NCI-H146 (cell line): Measurements from ENCODE around the gene SLC4A9.
"Not testable (repeated sequence)": the region's sequence is repeated elsewhere in the genome, so short reads cannot be mapped to it uniquely, and the experiment has no call there.

ENCODE experiments used
- DNase-seq: peaks from one replicate; lab custom pipeline; 2025; lab: John Stamatoyannopoulos, UW

The SLC4A9 gene

DNA sequence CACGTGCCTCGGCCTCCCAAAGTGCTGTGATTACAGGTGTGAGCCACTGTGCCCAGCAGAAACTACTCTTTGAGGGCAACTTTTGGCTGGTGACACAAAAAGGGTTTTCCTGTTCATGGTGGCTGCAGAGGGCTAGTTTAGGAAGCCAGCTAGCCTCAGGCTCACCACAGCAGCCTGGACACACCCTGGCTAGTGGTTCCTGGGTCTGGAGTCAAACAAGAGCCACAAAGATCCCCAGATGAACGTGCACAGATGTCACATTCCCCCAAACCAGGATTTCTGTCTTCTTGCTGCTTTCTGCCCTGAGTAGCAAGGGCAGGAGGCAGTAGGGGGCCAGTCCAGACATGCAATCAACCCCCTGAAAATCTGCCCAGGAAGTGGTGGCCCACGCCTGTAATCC, 20.4 kb upstream of the SLC4A9 start:
- DNase-seq, result no peak

DNA sequence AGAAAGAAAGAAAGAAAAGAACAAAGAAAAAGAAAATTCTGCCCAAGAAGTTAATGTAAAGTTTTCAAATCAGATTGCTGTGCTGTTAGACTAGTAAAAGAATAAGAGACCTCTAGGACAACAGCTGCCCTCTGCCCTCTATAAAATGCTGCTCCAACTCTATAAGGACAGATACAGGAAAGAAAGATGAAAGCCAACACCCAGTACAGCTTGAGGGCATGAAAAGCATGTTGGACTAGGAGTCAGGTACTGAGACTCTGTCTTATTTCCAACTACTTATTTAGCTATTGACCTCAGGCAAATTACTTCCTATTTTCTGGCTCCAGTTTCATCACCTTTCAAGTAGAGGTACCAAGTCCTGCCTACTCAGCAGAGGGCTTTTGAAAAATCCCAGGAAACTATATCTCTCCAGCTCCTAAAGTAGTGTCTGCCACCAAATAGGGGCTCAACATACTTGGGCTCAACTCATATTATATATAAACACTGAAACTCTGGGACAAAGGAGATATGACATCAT, 19.3 kb upstream of the SLC4A9 start:
- no peak for DNase-seq

DNA sequence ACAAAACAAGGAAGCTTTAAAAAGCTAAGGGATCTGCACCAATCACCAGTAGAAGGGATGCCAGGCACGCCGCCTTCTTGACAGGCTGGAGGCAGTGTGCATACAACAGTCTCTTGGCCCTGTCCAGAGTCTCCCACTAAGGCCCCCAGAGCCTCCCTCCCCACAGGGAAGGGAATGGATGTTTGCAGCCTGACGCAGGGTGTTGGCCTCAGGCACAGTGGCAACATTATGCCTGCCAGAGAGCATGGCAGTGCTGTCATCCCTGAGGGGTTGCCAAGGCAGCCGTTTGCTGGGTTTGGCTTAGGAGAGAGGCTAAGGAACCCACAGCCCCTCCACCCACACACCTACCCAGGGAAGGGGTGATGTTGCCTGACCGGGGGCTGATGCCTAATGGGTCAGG, 18.4 kb upstream of the SLC4A9 start:
- no peak for DNase-seq

GRCh38 chr5:140342287-140342686, 17.7 kb upstream of the SLC4A9 start:
- DNase-seq, result no peak

- no peak for DNase-seq
These were observed 17.1 kb upstream of the SLC4A9 start for GRCh38 chr5:140342896-140343295.

DNA sequence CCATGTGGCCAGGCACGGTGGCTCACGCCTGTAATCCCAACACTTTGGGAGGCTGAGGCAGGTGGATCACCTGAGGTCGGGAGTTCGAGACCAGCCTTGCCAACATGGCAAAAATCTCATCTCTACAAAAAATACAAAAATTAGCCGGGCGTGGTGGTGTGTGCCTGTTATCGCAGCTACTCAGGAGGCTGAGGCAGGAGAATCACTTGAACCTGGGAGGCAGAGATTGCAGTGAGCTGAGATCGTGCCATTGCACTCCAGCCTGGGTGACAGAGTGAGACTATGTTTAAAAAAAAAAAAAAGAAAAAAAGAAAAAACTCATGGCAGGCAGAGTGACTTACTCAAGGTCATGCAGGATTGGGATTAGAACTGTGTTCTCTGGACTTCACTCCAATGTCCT, 16.1 kb upstream of the SLC4A9 start:
- not testable (repeated sequence) for DNase-seq

DNA sequence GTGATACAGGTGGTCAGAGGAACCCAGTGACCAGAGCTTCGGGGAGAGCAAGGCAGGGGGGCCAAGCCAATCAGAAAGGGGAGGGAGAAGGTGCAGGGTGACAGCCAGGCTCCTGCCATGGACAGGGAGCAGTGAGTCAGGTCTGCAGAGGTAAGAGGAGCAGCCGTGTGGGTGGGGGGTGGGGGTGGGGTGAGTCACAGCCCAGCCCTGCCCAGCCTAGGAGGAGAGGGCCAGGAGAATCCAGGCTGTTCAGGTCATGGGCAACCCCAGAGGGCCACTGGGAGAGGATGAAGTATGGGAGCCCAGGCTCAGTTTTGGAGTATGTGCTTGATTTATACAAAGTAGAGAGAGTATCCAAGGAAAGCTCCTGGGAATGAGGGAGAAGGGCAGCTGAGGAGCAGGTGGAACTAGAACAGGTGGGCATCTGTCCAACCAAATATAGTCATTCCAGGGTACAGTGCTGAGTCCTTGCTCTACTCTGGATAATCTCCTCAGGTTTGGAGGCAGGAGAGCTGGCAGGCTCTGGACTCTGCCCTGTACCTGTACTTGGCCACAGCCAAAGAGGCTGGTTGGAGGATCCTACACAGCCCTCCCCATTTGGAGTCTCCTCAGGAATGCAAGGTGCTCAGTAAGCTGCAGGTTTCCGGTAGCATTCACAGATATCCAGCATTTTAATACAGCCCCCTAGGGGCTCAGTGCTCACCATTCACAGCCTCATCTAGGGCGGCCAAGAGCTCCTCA, 15.1 kb upstream of the SLC4A9 start:
- DNase-seq, result no peak

DNA sequence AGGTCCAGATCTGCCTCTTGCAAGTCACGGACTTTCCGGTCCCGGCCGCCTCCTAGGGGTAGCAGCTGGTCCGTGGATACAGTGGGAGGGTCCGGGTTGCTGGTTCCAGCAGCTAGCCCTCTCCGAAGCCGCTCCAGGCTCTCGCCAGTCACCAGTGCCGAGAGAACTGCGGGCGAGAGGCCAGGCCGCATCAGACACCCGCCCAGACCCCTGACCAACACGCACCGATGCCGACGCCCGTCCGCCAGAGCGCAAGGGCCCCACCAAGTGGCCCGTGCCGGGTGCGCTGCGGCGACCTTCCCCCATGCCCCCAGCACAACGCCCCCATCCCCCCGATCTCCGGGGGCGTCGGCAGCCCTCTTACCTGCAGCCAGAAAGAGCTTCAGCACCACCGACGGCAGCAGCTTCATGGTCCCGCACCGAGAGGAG, 14.1 kb upstream of the SLC4A9 start:
- peak; percentile 38 for DNase-seq

- DNase-seq, result peak; percentile 70
These were observed 13.4 kb upstream of the SLC4A9 start, which contains the start of gene HBEGF for GRCh38 chr5:140346348-140347221. TSS of gene HBEGF (minus strand) at chr5:140346603. CDS start at chr5:140346328, 275 bp downstream.

GRCh38 chr5:140347360-140347759, 12.6 kb upstream of the SLC4A9 start:
- DNase-seq, result no peak

DNA sequence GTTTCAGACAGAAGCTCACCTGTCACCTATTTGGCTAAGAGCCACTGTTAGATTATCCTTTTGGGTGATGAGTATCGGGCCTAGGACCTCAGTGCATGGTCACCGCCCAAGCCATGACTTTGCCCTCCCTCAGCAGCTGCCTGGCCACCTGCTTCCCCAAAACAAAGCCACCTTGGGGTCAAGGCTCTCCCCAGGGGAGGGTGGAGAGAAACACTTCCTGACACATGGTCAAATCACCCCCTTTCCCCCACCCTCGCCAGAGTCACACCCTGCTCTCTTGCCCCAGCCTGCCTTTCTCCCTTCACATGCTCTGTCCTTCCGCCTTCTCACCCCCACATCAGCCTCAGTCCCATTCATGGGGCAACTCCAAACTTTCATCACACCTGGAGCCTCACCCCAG, 11.9 kb upstream of the SLC4A9 start:
- DNase-seq, result peak; percentile 21

DNA sequence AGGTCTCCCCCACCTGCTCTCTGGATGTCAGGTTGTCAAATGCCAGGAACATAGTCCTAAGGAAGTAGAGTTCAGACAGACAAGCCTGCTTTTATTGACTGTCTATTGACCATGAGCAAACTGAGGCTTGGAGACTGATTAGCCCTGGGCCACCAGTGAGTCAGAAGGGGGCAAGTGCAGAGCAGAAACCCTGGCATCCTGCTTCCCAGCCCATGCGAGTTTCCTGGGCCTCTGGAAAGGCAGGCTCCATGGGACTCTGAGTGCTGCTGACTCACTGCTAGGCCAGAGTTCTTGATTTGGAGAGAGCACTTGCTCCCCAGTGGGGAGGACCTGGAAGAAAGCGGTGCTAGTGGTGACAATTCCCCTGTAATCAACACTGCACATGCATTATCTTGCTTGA, 10.8 kb upstream of the SLC4A9 start:
- DNase-seq, result no peak

- peak; percentile 52 for DNase-seq
These were observed 8.2 kb upstream of the SLC4A9 start for GRCh38 chr5:140351609-140352334.

DNA sequence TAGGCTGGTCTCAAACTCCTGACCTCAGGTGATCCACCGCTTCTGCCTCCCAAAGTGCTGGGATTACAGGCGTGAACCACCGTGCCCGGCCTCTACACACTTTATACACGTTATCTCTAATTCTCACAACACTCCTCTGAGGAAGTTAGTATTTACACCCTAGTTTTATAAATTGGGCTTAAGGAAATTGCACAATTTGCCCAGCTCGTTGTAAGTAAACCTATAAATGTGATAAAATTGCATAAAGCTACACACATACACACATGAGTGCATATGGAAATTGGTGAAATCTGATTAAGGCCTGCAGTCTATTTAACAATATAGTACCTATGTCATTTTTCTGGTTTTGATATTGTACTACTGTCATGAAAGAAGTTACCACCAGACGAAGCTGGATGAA, 4.4 kb upstream of the SLC4A9 start:
- no peak for DNase-seq

DNA sequence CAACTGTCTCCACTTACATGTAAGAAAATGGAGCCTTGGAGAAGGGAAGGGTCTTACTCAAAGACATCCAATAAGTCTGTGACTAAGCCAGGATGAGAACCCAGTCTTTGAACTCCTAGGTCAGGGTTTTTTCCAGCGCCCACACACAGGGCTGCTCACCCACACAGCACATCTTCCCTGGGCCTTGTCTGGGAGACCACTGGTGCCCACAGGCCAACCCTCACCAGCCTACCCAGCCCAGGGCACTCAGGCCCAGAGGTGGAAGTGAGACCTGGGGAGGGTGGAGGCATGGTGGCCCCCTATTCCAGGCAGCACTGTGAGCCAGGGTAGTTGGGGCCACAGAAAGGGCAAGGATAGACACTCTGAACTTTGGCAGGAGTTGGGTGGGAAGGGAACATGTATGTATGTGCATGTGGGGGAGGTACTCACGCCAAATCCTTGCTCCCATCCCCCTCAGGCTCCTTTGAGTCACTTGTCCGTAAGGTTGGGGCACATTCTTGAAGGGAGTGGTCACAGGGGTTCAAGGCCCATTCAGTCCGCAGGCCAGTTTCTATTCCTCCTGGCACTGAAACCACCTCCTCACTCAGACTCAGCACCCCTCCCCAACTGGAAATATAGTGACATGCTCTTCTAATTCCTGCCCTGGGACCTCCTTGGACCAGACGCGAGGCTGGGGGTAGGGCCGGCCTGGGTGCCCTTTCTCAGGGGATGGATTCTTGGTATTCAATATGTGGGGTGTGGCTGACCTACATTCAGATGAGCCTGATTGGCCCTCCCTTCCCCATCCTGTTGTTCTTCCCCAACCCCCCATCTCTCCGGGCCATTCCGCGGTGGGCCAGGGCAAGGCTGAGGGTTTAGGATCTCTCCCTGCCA, 2.9 kb upstream of the SLC4A9 start:
- no peak for DNase-seq

GRCh38 chr5:140357726-140358093, 2.3 kb upstream of the SLC4A9 start:
- peak; percentile 76 for DNase-seq

GRCh38 chr5:140358738-140359310, 1.2 kb upstream of the SLC4A9 start:
- peak; percentile 14 for DNase-seq

DNA sequence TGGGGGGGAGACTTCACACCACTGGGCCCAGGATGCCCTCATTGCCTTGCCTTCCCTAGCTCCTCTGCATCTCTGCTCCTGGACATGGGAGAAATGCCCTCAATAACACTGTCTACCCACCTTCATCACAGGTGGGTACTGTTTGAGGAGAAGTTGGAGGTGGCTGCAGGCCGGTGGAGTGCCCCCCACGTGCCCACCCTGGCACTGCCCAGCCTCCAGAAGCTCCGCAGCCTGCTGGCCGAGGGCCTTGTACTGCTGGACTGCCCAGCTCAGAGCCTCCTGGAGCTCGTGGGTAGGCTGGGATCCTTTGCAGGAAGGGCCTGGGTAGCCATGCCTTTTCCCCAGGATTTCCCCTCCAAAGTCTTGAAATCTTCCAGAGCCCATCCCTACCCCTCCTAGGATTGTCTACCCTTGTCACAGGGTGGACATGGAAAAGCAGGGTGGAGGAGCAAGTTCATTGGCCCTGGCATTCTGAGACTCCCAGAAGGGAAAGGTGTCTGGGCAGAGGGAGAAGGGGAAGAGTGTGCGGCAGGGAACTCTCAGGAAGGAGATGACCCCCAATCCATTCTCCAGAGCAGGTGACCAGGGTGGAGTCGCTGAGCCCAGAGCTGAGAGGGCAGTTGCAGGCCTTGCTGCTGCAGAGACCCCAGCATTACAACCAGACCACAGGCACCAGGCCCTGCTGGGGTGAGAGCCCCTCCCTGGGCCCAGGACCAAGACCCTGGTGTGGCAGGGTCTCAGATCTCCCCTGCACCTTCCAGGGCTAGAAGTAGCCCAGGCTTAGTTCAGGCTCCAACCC, 886 bp downstream of the SLC4A9 start:
- DNase-seq, result no peak

DNA sequence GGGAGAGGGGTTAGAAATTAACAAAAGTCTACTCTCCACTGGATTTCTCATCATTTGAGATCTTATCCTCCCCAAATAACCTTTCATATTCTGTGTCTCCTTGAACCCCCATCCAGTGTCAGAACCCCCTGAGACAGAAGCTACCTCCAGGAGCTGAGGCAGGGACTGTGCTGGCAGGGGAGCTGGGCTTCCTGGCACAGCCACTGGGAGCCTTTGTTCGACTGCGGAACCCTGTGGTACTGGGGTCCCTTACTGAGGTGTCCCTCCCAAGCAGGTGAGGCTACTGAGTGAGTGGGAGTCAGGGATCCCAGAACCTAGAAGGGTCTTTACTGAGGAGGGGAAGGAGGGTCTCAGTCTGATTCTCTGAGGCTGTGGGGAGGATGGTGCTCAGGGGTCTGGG, 1.9 kb downstream of the SLC4A9 start:
- no peak for DNase-seq

DNA sequence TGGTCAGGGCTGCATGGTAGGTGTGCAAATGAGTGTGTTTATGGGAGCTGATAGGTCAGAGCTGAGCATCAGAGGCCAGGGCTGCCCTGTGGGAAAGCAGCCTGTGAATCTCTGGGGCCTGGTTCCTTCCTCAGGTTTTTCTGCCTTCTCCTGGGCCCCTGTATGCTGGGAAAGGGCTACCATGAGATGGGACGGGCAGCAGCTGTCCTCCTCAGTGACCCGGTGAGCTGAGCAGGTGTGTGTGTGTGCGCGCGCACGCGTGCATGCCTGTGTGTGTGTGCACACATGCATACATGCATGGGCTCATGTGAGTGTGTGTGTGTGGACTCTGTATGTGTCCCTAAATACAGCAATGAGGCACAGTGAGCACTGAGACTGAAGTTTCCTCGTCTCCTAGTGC, 2.3 kb downstream of the SLC4A9 start:
- no peak for DNase-seq
